Gastrocnemius medialis (tissue), 4 donors: ENCODE measurements around the gene IFFO2. TPM values are rescaled to one million over a fixed set of nuclear protein-coding genes. Genes with fewer than 3 reads are reported as not detected.

Experiments
- ATAC-seq, 2 donors: fragments of 150-250 bp; one replicate each; pipeline ENCODE4 v1.9.1; 2016
- DNase-seq, 2 donors: peaks; one replicate each; pipeline ENCODE4 v3.0.0-alpha.2; 2019
- H3K27ac ChIP-seq, 4 donors: fragments of 200-600 bp; sonication (generic); 1 replicate in 1 of 4; 2 replicates in 3 of 4; pipeline ENCODE4 v1.5.1; 2016 to 2018; ENCODE audit warnings: mild to moderate bottlenecking in 2 of 4, moderate library complexity in 1 of 4
- H3K27me3 ChIP-seq, 3 donors: fragments of 200-600 bp; sonication (generic) in 2 of 3; 1 replicate in 1 of 3; 2 replicates in 2 of 3; pipeline versions ENCODE4 v1.5.1 to v1.6.0; 2016 to 2019; ENCODE audit warnings: mild to moderate bottlenecking in 1 of 3, moderate library complexity in 1 of 3
- H3K36me3 ChIP-seq, 2 donors: fragments of 200-600 bp; sonication (generic) in 1 of 2; one replicate each; pipeline ENCODE4 v1.5.1; 2017 to 2018
- H3K4me1 ChIP-seq, 2 donors: fragments of 200-600 bp; sonication (generic) in 1 of 2; one replicate each; pipeline ENCODE4 v1.5.1; 2016 to 2017; ENCODE audit warnings: mild to moderate bottlenecking in 2 of 2
- H3K4me3 ChIP-seq, 4 donors: fragments of 200-600 bp; sonication (generic) in 3 of 4; 1 replicate in 1 of 4; 2 replicates in 3 of 4; pipeline ENCODE4 v1.5.1; 2016 to 2019; ENCODE audit warnings: mild to moderate bottlenecking in 2 of 4
- H3K9me3 ChIP-seq, 3 donors: fragments of 200-600 bp; sonication (generic) in 2 of 3; 1 replicate in 1 of 3; 2 replicates in 2 of 3; pipeline ENCODE4 v1.5.1; 2016 to 2019
- CTCF ChIP-seq, 5 experiments: fragments of 450-650 bp in 3 of 5; fragments of 200-600 bp in 2 of 5; sonication (generic) in 2 of 5; IDR thresholded peaks in 4 of 5; conservative IDR thresholded peaks in 1 of 5; 1 replicate in 4 of 5; 2 replicates in 1 of 5; pipeline ENCODE4 v1.5.1; 2016 to 2019; ENCODE audit warnings: antibody characterized with exemption in 5 of 5, mild to moderate bottlenecking in 3 of 5, moderate library complexity in 3 of 5
- POLR2A ChIP-seq, 2 donors: fragments of 450-650 bp; IDR thresholded peaks; one replicate each; pipeline ENCODE4 v1.6.1; 2017; ENCODE audit warnings: antibody characterized with exemption in 2 of 2, mild to moderate bottlenecking in 2 of 2, moderate library complexity in 2 of 2
- in situ Hi-C, 4 donors: fragments of 200-750 bp; cut with MboI; loops; one replicate each; pipeline versions ENCODE4 v1.15.0 to v1.8.0; 2017; ENCODE audit warnings: low sequenced_read_pairs in 4 of 4
- intact Hi-C: fragments of 100-400 bp; cut with DNase I; formaldehyde crosslinking; loops from one replicate; pipeline ENCODE4 v1.15.1; 2023; ENCODE audit warnings: low total_unique reads
- microRNA counts, 2 donors: library from miRNA; unstranded; fragments of <30 nt; microRNA quantifications; one replicate each; lab custom pipeline; 2016
- microRNA-seq, 2 donors: library from miRNA; unstranded; fragments of <30 nt; microRNA quantifications; one replicate each; pipeline ENCODE4, GENCODE V29; 2016; ENCODE audit warnings: borderline replicate concordance in 2 of 2
- total RNA-seq, 4 donors: library from RNA; depleted of rRNA; stranded (reverse); fragments of >200 nt; gene quantifications; one replicate each; pipeline versions ENCODE4 v1.1.0 to v1.2.3, GENCODE V29; 2016

The IFFO2 gene
- total RNA-seq, 4 donors from 2014 or later = 2.1 to 16.3 (median 5.7) TPM

DNA sequence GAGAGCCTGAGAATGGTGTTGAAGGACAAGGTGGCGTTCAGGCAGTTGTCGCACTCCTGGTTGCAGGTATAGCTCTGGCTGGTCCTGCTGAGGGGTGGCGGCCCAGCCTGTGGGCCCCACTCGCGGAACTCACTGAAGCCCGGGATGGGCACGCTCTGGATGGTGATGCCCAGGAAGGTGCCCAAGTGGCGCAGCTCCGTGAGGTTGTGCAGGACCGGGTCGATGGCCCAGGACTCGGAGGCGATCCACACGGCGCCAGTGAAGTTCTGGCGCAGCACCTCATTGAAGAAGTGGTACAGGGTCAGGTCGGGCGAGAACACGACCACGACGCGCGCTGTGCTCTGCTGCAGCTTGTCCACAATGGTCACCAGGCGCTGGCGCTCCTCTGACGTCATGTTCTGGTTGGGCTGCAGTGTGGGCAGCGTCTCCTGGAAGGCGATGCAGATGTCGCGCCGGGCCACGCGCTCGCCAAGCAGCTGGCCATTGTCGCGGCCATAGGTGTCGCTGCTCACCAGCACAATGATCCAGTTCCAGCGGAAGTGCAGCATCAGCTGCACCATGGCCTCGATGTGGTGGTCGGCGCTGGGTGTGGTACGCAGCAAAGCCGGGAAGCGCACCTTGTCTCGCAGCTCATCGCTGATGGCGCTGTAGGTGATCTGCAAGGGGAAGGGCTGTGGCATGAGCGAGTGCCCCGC is 102.0 kb downstream of the IFFO2 start:
- Histone ChIP-seq H3K4me1 (no peaks in the 10 kb centered on the region), H3K9me3 (no peaks in the 10 kb centered on the region), H3K27ac (no peak overlapping the region), H3K36me3 (no peaks in the 10 kb centered on the region), H3K27me3 (no peaks in the 10 kb centered on the region), H3K4me3 (no peak overlapping the region)
- intact Hi-C loops = no loop called here
- ATAC-seq = no peak
- no peak for DNase-seq
- in situ Hi-C loops = no loop called here
- TF ChIP-seq CTCF (IDR thresholded peaks at IDR 0.05 in 4 of 5, conservative IDR thresholded peaks at IDR 0.05 in 1 of 5) = no peak
- TF ChIP-seq POLR2A (IDR thresholded peaks at IDR 0.05) = no peak

MicroRNAs within 50 kb of the gene (microRNA counts, 767-probe panel; counts per million panel counts)
- 356 to 448 counts per million in 2 donors for microRNA hsa-miR-1290 (lab: Ali Mortazavi, UCI)

Small RNAs within 50 kb of the gene (microRNA-seq; reads per million reads assigned to microRNA genes)
- gene MIR1290 = 0 reads per million in 2 donors
- 0 reads per million in 2 donors for gene MIR4695

Other genes starting within 250 kb of the IFFO2 start
- not detected for gene TAS1R2, start 97.0 kb downstream of the IFFO2 start, total RNA-seq
- 10 to 100 TPM; 22.8 to 35.3 (median 31.4) TPM for gene ALDH4A1, start 54.1 kb downstream of the IFFO2 start, total RNA-seq